ENCODE results near the gene PFKFB2.
A peak's percentile ranks its signal among the peaks of the same experiment; 100 is the strongest.

Gene PFKFB2

DNA sequence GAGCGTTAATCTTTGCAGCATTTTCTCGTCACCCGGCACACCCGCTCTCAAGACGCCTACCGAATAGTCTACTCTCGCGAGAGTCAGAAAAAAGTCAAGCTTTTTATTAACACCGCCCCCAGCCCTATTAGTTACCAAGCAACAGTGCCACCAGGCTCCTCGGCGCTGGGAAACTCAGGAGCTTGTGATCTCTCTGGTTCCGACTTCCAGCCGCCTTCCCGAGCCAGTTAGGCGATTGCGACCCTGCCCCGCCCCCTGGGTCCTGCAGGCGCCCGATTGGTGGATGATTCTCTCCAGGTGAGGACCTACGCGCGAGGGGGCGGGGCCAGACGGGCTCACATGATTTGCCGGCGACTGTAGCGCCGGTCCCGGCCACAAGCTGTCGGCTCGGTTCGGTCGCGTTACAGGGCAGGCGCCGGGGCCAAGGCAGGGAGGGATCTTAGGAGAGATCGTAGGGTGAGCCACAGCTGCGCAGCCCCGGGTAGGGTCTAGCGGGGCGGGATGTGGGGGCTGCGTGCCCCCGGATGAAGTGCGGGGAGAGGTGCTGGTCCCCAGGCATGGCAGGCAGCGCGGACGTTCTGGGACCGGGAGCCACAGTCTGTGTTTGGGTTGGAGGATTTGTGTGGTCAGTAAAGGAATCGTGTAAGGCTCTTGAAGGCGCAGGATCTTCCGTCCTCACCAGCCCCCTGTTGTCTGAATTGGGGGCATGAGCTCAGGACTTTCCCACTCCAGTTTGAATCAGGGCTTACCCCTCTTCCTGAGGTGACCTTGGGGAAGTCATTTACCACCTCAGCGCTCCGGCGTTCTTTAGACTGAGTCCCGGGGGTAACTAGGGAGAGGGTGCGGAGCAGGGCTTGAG lies at the start of gene PFKFB2:
Gene PFKFB2 (plus strand): TSS at position 365 of the 859 bp plus-strand sequence. CDS start 1,443 bp downstream, outside the sequence.
- peak; percentile 91 for DNase-seq

DNA sequence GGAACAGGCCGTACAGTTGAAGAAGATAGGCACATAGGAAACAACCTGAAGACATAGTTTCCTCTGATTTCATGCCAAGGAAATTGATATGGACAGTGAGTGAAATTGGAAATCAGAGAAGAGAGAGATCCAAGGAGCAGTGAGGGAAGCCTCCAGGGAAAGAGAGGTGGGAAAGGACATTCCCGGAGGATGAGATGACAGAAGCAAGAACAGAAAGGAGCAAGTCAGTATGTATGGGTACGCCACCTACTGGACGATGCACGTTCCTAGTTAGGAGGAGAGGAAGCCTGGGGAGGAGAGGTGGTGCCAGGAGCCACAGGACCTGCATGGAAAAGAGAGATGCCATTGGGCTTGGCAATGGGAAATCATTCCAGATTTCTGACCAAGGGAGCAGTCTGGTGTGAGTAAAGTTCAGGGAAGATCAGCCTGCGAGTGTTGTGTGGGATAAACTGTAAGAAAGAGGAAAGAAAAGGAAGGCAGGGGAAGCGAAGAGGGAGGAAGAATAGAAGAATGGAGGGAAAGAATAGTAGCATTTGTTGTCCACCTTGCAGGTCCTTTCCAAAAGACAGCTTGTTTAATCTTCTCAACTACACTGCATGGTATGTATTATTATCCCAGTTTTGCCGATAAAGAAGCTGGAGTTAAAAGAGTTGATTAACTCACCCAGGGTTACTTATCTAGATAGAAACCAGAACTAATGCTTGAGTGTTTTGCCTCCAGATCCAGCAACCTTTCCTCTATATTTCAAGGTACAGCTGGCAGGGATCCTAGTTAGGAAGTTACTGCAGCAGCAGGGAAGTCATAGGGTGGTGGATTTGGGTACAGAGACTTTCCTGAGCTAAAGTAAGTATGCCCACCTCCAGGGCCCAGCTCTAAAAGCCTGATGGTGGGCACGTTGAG lies 47.9 kb upstream of the PFKFB2 start:
- peak; percentile 20 for DNase-seq

DNA sequence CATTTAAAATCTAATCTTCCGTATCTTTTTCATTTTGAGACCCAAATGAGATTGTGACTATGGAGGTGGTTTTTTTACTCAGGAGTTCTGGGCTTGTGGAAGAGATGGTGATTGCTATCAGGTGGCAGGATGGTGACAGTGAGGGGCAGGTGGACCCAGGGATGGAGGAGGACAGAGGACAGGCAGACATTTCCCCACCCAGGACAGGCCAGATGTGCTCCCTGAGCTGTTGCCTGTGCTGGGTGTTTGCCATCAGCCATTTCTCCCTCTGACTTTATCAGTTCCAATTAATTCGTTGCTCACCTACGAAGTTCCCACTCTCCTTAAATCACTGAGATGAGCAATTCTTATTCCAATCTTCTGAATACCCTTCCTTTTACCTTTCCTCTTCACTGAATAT lies 47.0 kb upstream of the PFKFB2 start:
- DNase-seq, result no peak

- no peak for DNase-seq
Observed at GRCh38 chr1:207006914-207007313, 46.2 kb upstream of the PFKFB2 start.

GRCh38 chr1:207007352-207008033 lies 45.6 kb upstream of the PFKFB2 start:
- DNase-seq, result no peak

GRCh38 chr1:207009182-207009850 lies 43.8 kb upstream of the PFKFB2 start:
- DNase-seq, result no peak

- no peak for DNase-seq
Observed at GRCh38 chr1:207009945-207010344, 43.1 kb upstream of the PFKFB2 start.

DNA sequence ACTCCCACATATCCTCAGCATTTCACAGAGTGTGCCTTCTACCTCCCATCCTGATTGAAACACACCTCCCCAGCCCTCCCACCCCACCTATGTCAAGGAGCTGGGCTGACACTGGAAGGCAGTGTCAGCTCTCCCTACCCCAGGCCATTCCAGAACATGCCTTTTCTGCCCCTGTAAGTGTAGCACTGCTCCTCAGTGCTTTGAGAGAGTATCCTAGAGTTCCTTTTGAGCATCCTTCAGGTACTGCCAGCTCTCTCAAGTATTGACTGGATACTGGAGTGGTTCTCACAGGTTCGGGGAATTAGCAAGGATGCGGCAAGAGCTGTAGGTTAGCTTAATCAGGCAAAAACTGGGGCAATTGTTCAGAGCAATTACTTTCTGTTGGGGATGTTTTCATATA lies 42.3 kb upstream of the PFKFB2 start:
- no peak for DNase-seq

- no peak for DNase-seq
Observed at GRCh38 chr1:207013321-207014085, 39.6 kb upstream of the PFKFB2 start.

- no peak for DNase-seq
Observed at GRCh38 chr1:207014728-207015127, 38.3 kb upstream of the PFKFB2 start.

- DNase-seq, result no peak
Observed at GRCh38 chr1:207015791-207016190, 37.3 kb upstream of the PFKFB2 start.

GRCh38 chr1:207017615-207018559 lies 35.2 kb upstream of the PFKFB2 start:
- DNase-seq, result no peak

GRCh38 chr1:207018707-207019106 lies 34.4 kb upstream of the PFKFB2 start:
- DNase-seq, result no peak

DNA sequence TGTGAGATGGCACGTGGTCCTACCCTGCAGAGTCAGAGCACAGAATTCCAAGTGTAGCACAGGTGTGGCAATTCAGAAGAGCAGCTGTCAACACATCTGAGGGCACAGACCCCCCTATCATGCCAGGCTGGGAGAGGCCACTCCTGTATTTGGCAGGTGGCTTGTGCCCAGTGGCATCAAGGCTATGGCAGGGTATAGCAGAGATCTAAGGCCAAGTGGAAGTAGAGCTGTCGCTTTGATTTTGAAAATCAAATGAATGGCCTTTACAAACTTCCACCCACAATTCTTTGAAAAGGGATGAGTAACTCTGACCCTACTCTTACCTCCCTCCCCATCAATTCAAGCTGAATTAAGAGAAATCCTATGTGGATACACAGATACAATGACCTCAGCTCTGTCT lies 33.9 kb upstream of the PFKFB2 start:
- no peak for DNase-seq

GRCh38 chr1:207019661-207020060 lies 33.4 kb upstream of the PFKFB2 start:
- DNase-seq, result no peak

DNA sequence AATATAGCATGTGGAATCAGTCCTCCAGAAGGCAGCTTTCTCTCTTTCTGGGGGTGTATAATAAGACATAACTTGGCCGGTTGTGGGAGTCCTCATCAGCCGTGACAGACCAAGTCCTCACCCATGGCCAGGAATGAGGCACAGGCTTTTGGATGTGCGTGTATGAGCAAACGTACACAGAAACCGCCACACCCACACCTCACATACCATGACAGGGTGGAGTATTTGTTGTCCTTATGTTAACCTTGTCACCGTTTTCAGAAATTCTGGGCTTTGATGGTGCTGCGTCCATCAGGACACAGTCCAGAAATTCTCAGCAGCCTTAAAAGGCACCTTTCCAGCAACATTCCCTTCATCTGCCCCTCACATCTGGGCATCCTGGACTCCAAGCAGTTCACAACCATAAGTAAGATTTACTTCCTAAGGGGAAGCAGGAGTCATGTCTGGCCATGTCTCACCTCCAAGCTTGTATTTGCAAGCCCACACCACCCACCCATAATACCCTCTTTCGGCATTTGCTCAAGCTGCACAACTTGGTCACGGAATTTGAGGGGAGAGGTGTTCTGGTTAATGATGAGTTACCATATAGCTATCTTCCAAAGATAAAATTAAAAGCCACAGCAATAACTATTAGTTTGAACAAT lies 32.9 kb upstream of the PFKFB2 start:
- DNase-seq, result no peak

- no peak for DNase-seq
Observed at GRCh38 chr1:207020709-207021107, 32.4 kb upstream of the PFKFB2 start.

- no peak for DNase-seq
Observed at GRCh38 chr1:207021139-207021861, 31.8 kb upstream of the PFKFB2 start.

DNA sequence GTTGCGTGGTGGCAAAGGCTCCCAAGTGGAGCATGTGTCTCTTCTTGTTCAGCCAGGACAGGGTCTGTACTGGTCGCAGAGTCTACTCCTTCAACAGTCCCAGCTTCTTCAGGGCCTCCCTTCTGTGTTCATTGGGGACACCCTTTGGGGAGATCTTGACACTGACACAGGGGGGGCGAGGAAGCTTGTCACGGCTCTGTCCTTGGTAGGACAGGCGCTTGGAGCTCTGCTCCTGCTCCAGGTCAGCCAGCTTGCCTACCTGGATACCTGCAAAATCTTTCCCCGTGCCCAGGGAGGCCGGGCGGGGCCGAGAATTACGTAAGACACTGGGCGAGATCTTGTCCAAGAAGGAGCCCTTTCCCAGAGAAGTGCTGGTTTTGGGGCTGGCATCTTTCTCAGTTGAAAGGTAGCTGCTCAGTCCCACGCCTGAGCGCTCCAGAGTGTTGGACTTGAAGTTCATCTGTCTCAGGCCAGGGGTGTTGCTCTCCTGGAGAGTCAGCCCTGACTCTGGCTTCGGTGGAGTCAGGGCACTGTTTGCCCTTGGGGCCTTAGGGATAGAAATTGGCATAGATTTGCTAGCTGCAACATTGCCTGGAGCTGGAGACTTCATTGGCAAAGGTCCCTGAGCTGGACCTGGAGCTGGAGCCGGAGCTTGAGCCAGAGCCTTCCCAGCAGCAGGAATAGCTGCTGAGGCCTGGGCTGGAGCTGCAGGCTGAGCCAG lies 31.0 kb upstream of the PFKFB2 start:
- DNase-seq, result no peak
